GM18507 (cell line): Measurements from ENCODE around the gene TPRN.
"Not testable (repeated sequence)": the region's sequence is repeated elsewhere in the genome, so short reads cannot be mapped to it uniquely, and the experiment has no call there.

ENCODE experiments used
- DNase-seq: peaks from one replicate; pipeline ENCODE4 v3.0.0; 2011; ENCODE audit warnings: low read depth; ENCODE audit not compliant: insufficient read length; ENCODE audit errors: extremely low spot score
- FAIRE-seq: peaks from 2 replicates; lab custom pipeline; 2011; peaks lifted over from hg19 to GRCh38; lab: Jason Lieb, UNC

TPRN gene, protein sequence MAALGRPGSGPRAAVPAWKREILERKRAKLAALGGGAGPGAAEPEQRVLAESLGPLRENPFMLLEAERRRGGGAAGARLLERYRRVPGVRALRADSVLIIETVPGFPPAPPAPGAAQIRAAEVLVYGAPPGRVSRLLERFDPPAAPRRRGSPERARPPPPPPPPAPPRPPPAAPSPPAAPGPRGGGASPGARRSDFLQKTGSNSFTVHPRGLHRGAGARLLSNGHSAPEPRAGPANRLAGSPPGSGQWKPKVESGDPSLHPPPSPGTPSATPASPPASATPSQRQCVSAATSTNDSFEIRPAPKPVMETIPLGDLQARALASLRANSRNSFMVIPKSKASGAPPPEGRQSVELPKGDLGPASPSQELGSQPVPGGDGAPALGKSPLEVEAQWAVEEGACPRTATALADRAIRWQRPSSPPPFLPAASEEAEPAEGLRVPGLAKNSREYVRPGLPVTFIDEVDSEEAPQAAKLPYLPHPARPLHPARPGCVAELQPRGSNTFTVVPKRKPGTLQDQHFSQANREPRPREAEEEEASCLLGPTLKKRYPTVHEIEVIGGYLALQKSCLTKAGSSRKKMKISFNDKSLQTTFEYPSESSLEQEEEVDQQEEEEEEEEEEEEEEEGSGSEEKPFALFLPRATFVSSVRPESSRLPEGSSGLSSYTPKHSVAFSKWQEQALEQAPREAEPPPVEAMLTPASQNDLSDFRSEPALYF

DNA sequence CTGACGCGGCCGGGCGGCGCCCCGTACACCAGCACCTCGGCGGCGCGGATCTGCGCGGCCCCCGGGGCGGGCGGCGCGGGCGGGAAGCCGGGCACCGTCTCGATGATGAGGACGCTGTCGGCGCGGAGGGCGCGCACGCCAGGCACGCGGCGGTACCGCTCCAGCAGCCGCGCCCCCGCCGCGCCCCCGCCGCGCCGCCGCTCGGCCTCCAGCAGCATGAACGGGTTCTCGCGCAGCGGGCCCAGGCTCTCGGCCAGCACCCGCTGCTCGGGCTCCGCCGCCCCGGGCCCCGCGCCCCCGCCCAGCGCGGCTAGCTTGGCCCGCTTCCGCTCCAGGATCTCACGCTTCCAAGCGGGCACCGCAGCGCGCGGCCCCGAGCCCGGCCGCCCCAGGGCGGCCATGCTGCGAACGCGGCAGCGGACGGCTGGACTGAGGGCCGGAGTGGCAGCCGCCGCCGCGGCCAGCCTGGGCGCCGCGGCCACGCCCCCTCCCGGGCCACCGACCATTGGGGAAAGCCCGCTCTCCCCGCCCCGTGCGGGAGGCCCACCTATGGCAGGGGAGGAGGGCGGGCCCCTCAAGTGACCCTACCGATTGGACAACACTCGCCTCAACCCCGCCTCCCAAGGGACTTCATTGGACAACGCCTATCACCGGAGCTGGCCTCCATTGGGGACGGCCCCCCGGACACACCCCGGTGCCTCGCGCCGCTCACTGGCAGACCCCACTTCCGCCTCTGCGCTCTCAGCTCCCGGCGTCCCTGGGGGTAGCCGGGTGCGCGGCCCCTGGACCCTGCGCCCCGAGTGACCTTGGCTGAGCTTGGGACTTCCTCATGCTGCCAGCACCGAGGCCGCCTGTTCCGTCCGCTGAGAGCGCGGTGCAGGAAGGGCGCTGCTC lies at the start of gene TPRN:
TPRN (minus strand) TSS at position 431 of the 894 bp plus-strand sequence; CDS start at position 401, 30 bp downstream.
- DNase-seq: peak; percentile 100
- peak; percentile 100 for FAIRE-seq

DNA sequence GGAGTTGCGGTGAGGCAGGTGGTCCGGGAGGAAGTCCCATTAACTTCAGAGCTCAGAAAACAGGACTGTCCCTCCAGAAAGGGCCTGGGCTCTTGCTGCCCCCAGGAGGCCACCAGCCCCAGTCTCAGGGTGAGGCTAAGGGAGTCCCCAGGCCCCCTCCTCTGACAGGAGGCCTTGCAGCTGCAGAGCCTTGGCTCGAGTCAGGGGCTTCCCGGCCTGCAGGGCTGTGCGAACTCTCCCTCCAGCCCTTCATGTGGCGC lies 47.3 kb upstream of the TPRN start:
- DNase-seq (no peak), FAIRE-seq (no peak)

DNA sequence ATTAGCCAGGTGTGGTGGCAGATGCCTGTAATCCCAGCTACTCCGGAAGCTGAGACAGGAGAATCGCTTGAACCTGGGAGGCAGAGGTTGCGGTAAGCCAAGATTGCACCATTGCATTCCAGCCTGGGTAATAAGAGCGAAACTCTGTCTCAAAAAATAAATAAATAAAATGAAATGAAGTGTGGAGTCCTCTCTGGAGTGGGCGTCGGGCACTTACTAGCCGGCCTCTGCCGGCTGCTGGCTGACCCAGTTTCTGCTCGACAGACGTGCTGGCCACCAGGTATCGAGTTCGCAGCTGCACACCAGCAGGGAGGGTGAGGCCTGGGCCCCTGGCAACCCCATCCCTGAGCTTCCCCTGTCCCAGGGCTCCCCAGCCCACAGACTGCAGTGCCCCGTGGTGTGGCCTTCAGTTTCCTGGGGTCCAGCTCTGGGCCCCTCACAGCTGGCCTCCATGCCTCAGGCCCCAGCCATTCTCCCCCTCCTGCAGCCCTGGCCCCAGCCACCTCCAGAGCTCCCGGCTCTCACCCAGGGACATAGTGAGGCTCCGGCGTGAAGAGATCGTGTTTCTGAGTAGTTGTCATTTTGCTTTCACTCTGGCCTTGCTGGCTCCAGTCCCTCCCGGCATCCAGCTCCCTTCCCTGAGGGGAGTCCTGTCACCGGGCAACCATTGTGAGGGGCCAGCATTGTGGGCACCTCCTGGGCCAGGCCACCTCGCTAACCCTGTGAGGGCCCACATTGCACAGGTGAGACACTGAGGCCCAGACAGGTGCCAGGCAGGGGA lies 46.8 kb upstream of the TPRN start:
- DNase-seq: no peak
- FAIRE-seq: no peak

GRCh38 chr9:137245450-137246421 lies 45.2 kb upstream of the TPRN start:
- FAIRE-seq (no peak), DNase-seq (no peak)

DNA sequence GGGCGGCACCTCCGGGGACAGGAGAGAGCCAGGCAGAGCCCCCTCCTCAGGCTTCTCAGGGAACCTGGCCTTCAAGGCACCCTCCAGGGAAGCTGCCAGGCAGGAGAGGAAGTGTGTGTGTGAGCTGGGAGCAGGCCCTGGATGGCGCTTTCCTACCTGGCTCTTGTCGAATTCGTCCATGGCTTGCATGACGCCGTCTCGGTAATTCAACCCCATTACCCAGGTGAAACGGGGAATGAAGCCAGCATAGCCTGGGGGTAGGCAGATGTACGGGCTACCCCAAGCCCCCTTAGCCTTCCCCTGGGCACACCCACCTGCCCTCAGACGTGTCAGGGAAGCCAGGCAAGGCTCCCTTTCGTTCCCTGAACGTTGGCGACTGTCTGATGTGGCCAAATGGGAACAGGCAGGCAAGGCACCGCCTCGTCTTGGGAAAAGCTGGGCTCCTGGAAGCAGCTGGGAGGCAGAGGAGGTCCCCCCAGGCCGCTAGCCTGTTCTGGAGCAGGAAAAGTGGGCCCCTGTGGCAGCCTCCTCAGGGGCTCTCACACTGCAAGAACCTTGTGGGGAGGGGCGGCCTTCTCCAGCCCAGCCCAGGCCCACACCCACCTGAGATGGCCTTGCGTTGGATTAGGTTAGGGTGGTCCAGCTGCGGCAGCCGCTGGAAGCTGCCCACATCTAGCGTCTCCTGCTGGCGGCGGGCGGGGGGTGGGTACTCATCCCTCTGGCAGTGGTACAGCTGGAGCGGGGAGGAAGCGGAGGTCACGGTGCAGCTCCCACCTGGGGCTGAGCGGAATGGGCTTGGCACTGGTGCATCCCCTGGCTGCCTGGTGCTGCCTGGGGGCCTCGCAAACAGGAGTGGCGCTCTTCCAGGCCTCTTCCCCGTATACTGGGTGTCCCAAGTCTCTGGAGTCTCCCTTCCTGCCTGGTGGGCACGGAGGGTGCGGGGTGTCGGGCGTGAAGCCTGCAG lies 44.2 kb upstream of the TPRN start:
- no peak for FAIRE-seq
- no peak for DNase-seq

DNA sequence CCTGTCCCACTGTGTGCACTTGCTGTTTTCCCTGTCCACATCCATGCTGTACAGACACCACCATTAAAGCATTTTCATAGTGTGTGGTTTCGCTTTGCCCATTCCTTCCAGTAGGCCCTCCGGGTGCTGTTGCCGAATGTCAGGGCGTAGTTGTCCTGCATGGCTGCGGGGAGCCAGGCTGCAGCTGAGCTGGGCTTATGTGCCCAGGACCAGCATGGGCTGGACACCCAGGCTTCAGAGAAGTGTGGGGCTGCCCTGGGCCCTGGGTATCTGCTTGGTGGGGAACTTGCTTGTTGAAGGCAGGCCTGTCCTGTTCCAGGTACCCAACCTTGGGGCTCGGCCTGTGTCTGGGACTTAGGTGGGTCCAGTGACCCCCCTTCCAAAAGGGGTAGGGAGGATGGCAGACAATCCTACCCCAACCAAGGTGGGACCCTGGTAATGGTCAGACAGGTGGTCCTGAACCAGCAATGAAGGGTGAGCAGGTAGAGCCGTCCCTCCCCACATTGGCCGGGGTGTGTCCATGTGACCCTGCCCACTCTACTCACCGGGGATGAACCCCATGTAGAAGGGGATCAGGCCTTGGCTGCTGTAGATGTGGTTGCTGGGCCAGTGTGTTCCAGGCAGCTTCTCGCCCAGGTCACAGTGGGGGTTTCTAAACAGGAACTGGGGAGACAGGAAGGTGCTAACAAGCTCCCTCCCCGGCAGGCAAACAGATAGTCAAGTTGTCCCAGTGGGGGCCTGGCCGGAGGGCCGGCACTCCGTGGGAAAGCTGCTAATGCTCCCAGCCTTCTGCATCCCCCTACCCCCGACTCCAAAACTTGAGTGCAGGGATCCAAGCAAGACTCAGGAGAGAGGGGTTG lies 43.3 kb upstream of the TPRN start:
- FAIRE-seq (no peak), DNase-seq (no peak)

DNA sequence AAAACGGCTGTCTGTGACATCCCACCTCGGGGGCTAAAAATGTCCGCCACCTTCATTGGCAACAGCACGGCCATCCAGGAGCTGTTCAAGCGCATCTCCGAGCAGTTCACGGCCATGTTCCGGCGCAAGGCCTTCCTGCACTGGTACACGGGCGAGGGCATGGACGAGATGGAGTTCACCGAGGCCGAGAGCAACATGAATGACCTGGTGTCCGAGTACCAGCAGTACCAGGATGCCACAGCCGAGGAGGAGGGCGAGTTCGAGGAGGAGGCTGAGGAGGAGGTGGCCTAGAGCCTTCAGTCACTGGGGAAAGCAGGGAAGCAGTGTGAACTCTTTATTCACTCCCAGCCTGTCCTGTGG lies 42.7 kb upstream of the TPRN start:
- not testable (repeated sequence) for DNase-seq, FAIRE-seq

GRCh38 chr9:137242269-137243203 lies 42.0 kb upstream of the TPRN start:
- DNase-seq (no peak), FAIRE-seq (no peak)

GRCh38 chr9:137241490-137242268 lies 41.1 kb upstream of the TPRN start:
- no peak for DNase-seq
- FAIRE-seq: no peak

DNA sequence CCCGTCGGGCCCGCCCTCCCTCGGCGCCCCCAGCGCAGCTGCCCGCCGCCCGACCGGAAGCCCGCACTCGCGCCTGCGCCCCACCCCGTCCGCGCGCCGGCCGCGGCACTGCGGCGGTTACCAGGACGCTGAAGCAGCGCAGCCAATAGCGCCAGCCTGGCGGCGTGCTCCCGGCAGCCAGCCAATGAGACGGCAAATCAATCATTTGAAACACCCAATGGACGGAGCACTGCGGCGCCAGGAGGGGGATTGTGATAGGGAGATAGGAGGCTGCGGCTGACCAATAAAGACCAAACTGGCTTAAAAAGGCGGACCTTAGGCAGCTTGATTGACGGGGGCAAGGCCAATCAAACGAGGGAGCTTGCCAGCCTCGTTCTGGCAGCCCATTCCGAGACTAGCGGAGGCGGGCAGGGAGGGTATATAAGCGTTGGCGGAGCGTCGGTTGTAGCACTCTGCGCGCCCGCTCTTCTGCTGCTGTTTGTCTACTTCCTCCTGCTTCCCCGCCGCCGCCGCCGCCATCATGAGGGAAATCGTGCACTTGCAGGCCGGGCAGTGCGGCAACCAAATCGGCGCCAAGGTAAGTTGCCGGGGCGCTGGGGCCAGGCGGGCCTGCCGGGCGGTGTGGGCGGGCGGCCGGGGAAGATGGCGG lies 40.4 kb upstream of the TPRN start, which contains the start of gene TUBB4B:
TUBB4B (plus strand) TSS at position 447 of the 649 bp plus-strand sequence; CDS start at position 521, 74 bp downstream.
- FAIRE-seq: peak; percentile 100
- DNase-seq: peak; percentile 97

DNA sequence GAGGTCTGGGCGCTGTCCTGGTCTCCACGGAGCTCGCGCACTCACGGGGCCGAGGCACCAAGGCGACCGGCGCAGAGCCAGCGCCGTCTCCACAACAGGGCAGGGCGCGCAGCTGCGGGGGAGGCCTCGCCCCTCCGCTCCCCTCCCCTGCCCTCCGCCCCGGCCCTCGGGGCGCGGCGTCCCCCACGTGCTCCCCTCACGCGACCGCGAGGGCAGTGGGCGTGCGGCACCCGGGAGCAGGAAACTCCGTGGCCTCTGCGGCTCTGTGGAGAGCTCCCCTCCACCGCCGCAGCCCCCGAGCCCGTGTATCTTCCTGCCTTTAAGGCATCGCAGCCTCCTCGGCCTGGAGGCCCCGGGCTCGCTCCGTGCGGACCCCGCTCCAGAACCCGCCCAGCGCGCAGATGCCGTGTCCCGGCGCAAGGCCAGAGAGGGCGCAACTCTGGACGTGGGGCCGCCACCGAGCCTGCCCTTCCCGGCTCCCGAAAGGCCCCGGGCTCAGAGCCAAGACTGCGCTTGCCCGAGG lies 39.8 kb upstream of the TPRN start:
- FAIRE-seq: no peak
- DNase-seq: no peak

GRCh38 chr9:137239541-137240200 lies 39.1 kb upstream of the TPRN start:
- not testable (repeated sequence) for FAIRE-seq, DNase-seq
